ENCODE data around the gene RIPOR1. TPM values are rescaled to one million over a fixed set of nuclear protein-coding genes. Genes with fewer than 3 reads are reported as not detected.

Gene RIPOR1
- total and polyA plus RNA-seq, 2 of the 4 experiments (the other 2 are of a cell fraction), result 9.5 to 41.3 TPM

GRCh38 chr16:67580202-67580601 is 51.6 kb downstream of the RIPOR1 start:
- Histone ChIP-seq H2BK15ac (ENCODE audit: low read depth, low read length) (no peak overlapping the region), H3K9me1 (ENCODE audit: insufficient read depth, low read length) (peaks cover 3% of the 10 kb centered on the region; the same call in 1 of the 2 replicates), H4K8ac (ENCODE audit: low read depth in 2 of 2, low read length in 2 of 2) (no peak overlapping the region), H4K91ac (ENCODE audit: insufficient read depth, low read depth, low read length) (no peak overlapping the region), H3K4me1 (ENCODE audit: control insufficient read depth, insufficient read depth, low read length) (peaks cover 2% of the 10 kb centered on the region; the same call in 1 of the 2 replicates), H3K4ac (ENCODE audit: low read depth, low read length) (no peak overlapping the region), H3K23ac (ENCODE audit: low read depth, low read length) (no peak overlapping the region), H2AFZ (replicated peaks; ENCODE audit: low read length, poor library complexity) (no peak overlapping the region), H2AK9ac (replicated peaks; ENCODE audit: low read depth, low read length, poor library complexity) (no peak overlapping the region), H2BK20ac (ENCODE audit: low read depth, low read length) (no peak overlapping the region), H3K4me2 (ENCODE audit: low read depth, low read length) (no peak overlapping the region), H4K20me1 (ENCODE audit: insufficient read depth, low read length) (peaks cover 20% of the 10 kb centered on the region; the same call in 1 of the 2 replicates), H3K9ac (ENCODE audit: low read depth, low read length) (no peak overlapping the region), H3K18ac (ENCODE audit: low read depth, low read length) (no peak overlapping the region), H3K4me3 (ENCODE audit: insufficient read depth, low read depth, low read length) (no peak overlapping the region), H3K79me1 (ENCODE audit: low read depth in 1 of 2, low read length in 2 of 2) (peaks cover 28 to 61% of the 10 kb centered on the region in 2 experiments), H3K14ac (replicated peaks; ENCODE audit: low read depth, low read length) (no peak overlapping the region), H4K5ac (ENCODE audit: low read depth, low read length) (no peak overlapping the region), H3K9me3 (ENCODE audit: control insufficient read depth, insufficient read depth, low read length) (no peaks in the 10 kb centered on the region), H3K27ac (ENCODE audit: insufficient read depth, low read length) (no peak overlapping the region), H3K36me3 (ENCODE audit: control insufficient read depth, insufficient read depth, low read length) (peaks cover 10% of the 10 kb centered on the region), H3K56ac (ENCODE audit: extremely low read depth, insufficient read depth, low read length) (no peak overlapping the region), H3K27me3 (ENCODE audit: control insufficient read depth, insufficient read depth, low read length) (no peaks in the 10 kb centered on the region), H2AK5ac (ENCODE audit: low read depth, low read length) (no peak overlapping the region), H2BK120ac (ENCODE audit: low read depth, low read length) (no peak overlapping the region), H2BK5ac (ENCODE audit: low read depth, low read length, poor library complexity, severe bottlenecking) (no peak overlapping the region)
- in situ Hi-C loops (cut with MboI; ENCODE audit: low sequenced_read_pairs) (no loop called here), intact Hi-C loops (cut with micrococcal nuclease) (no loop called here), dilution Hi-C loops (cut with HindIII; ENCODE audit: low sequenced_read_pairs, unreplicated experiment) (no loop called here)
- CTCF ChIA-PET, result no interaction called here
- WGBS, 2 experiments (ENCODE audit: extremely low coverage in 2 of 2, insufficient read length in 1 of 2), result no CpG with 5 or more reads among the region's 4 CpGs
- POLR2A ChIA-PET (ENCODE audit: unreplicated experiment), result interaction anchor here (0.6 kb wide), 1 partner anchor 18 kb away, joined by 3 read pairs; no protein-coding TSS in a partner anchor
- no peak for TF ChIP-seq MAZ (IDR thresholded peaks at IDR 0.05; ENCODE audit: borderline replicate concordance, low read depth, low read length)
- no peak for TF ChIP-seq RCOR1 (IDR thresholded peaks at IDR 0.05; ENCODE audit: insufficient replicate concordance, low read length)
- DNase-seq (no peak), ATAC-seq (ENCODE audit: low read depth) (no peak)
- no TSS peak for BruUV-seq (replicated peaks)

Measured in IMR-90 (cell line).